HG02763 (cell line): Measurements from ENCODE around the gene GJB5.
"Not testable (repeated sequence)": the region's sequence is repeated elsewhere in the genome, so short reads cannot be mapped to it uniquely, and the experiment has no call there.

Experiments used
- ATAC-seq: cut with Tn5 transposase; IDR thresholded peaks from one replicate; pipeline ENCODE4 v1.9.1; 2021; ENCODE audit warnings: mild to moderate bottlenecking, moderate library complexity; ENCODE audit not compliant: unreplicated experiment

GJB5 gene

GRCh38 chr1:34773114-34773513, 18.3 kb downstream of the GJB5 start:
- not testable (repeated sequence) for ATAC-seq

GRCh38 chr1:34774957-34775356, 20.1 kb downstream of the GJB5 start:
- ATAC-seq: no peak

GRCh38 chr1:34776911-34777310, 22.1 kb downstream of the GJB5 start:
- ATAC-seq: no peak

- no peak for ATAC-seq
Measured at GRCh38 chr1:34777519-34778321, 22.9 kb downstream of the GJB5 start.

- no peak for ATAC-seq
Measured at GRCh38 chr1:34778381-34778780, 23.5 kb downstream of the GJB5 start.

GRCh38 chr1:34779005-34779404, 24.2 kb downstream of the GJB5 start:
- no peak for ATAC-seq

GRCh38 chr1:34779526-34779925, 24.7 kb downstream of the GJB5 start:
- no peak for ATAC-seq

GRCh38 chr1:34779962-34780361, 25.1 kb downstream of the GJB5 start:
- ATAC-seq: no peak

- no peak for ATAC-seq
Measured at GRCh38 chr1:34780528-34780927, 25.7 kb downstream of the GJB5 start.

GRCh38 chr1:34781071-34781843, 26.4 kb downstream of the GJB5 start, which contains the start of gene GJB3:
Gene GJB3, plus strand, starts transcription at chr1:34781214. Its CDS starts 3,549 bp downstream, at chr1:34784763.
- no peak for ATAC-seq

GRCh38 chr1:34781844-34782391, 27.1 kb downstream of the GJB5 start:
- ATAC-seq: no peak

- no peak for ATAC-seq
Measured at GRCh38 chr1:34784751-34785221, 29.9 kb downstream of the GJB5 start.

GRCh38 chr1:34785231-34785874, 30.5 kb downstream of the GJB5 start:
- ATAC-seq: no peak

GRCh38 chr1:34785875-34786470, 31.1 kb downstream of the GJB5 start:
- ATAC-seq: no peak

- ATAC-seq: no peak
Measured at GRCh38 chr1:34786521-34787325, 31.9 kb downstream of the GJB5 start.

GRCh38 chr1:34787461-34788420, 32.9 kb downstream of the GJB5 start:
- no peak for ATAC-seq

GRCh38 chr1:34790985-34791384, 36.1 kb downstream of the GJB5 start:
- no peak for ATAC-seq

- no peak for ATAC-seq
Measured at GRCh38 chr1:34792424-34792823, 37.6 kb downstream of the GJB5 start.
